Measurements from ENCODE around the gene HOXC9. TPM values are rescaled to one million over a fixed set of nuclear protein-coding genes. Genes with fewer than 3 reads are reported as not detected.

The HOXC9 gene
- total and polyA plus RNA-seq, 4 donors: not detected

- TF ChIP-seq MAX (IDR thresholded peaks at IDR 0.05): no peak
- no peak for TF ChIP-seq TAF1 (conservative IDR thresholded peaks at IDR 0.05)
- no peak for TF ChIP-seq JUND (IDR thresholded peaks at IDR 0.05)
- no peak for TF ChIP-seq ZBTB33 (IDR thresholded peaks at IDR 0.05)
- TF ChIP-seq SP1 (IDR thresholded peaks at IDR 0.05): no peak
- no peak for TF ChIP-seq REST (IDR thresholded peaks at IDR 0.05)
- no peak for TF ChIP-seq RAD21 (IDR thresholded peaks at IDR 0.05)
- no peak for TF ChIP-seq EGR1 (IDR thresholded peaks at IDR 0.05; ENCODE audit: low read depth in 2 of 2)
- TF ChIP-seq FOXA1 (IDR thresholded peaks at IDR 0.05): no peak
- no peak for TF ChIP-seq NR2F2 (IDR thresholded peaks at IDR 0.05)
- no peak for TF ChIP-seq ATF3 (IDR thresholded peaks at IDR 0.05)
- no peak for TF ChIP-seq RXRA (IDR thresholded peaks at IDR 0.05)
- TF ChIP-seq HNF4A (conservative IDR thresholded peaks at IDR 0.05): no peak
- TF ChIP-seq FOXA2 (IDR thresholded peaks at IDR 0.05): no peak
- no peak for TF ChIP-seq YY1 (IDR thresholded peaks at IDR 0.05)
- no peak for TF ChIP-seq HNF4G (IDR thresholded peaks at IDR 0.05)
- no peak for TF ChIP-seq CTCF (IDR thresholded peaks at IDR 0.05; ENCODE audit: low read depth, low read length, missing input control)
- no peak for TF ChIP-seq GABPA (IDR thresholded peaks at IDR 0.05 in 1 of 2, conservative IDR thresholded peaks at IDR 0.05 in 1 of 2)
- Histone ChIP-seq H3K27me3 (ENCODE audit: control insufficient read depth in 4 of 4, insufficient read depth in 4 of 4, low read length in 3 of 4) (peaks cover 6 to 35% (median 28%) of the 10 kb centered on the region in 4 donors), H3K9ac (ENCODE audit: low read depth in 1 of 2, low read length in 2 of 2) (no peak overlapping the region), H3K4me3 (ENCODE audit: low read depth in 1 of 3, low read length in 3 of 3) (no peak overlapping the region), H3K9me3 (ENCODE audit: control insufficient read depth in 4 of 4, low read length in 3 of 4) (peaks cover 0 to 4% (median 0%) of the 10 kb centered on the region in 4 donors), H3K4me1 (ENCODE audit: control insufficient read depth in 4 of 4, insufficient read depth in 4 of 4, low read length in 3 of 4) (peaks cover 0 to 2% (median 0%) of the 10 kb centered on the region in 4 donors), H3K27ac (ENCODE audit: low read depth in 1 of 2, low read length in 2 of 2) (no peak overlapping the region), H3K36me3 (ENCODE audit: control insufficient read depth in 4 of 4, insufficient read depth in 3 of 4, low read depth in 1 of 4, low read length in 3 of 4) (no peaks in the 10 kb centered on the region)
- DNase-seq (ENCODE audit: low spot score): no peak
- 4% methylated on average over 10 of the region's 10 CpGs for WGBS
Observed at GRCh38 chr12:53950437-53950773, 49.6 kb upstream of the HOXC9 start.

Measured in liver (tissue), 9 donors.